Subcutaneous adipose tissue (tissue), 4 donors: Measurements from ENCODE around the gene CMBL. TPM values are rescaled to one million over a fixed set of nuclear protein-coding genes. Genes with fewer than 3 reads are reported as not detected.

Source experiments
- total RNA-seq, 4 donors: library from RNA; depleted of rRNA; stranded (reverse); fragments of >200 nt; gene quantifications; one replicate each; pipeline ENCODE4 v1.1.0, GENCODE V29; 2016
- TF ChIP-seq, protein P1 (sequence below): fragments of 450-650 bp; IDR thresholded peaks from one replicate; pipeline ENCODE4 v1.5.1; 2016; ENCODE audit warnings: low read depth, mild to moderate bottlenecking, control low read depth, antibody characterized with exemption, moderate library complexity

The CMBL gene
- total RNA-seq, 4 donors from 2014 or later: 8.5 to 19.9 (median 14.6) TPM

DNA sequence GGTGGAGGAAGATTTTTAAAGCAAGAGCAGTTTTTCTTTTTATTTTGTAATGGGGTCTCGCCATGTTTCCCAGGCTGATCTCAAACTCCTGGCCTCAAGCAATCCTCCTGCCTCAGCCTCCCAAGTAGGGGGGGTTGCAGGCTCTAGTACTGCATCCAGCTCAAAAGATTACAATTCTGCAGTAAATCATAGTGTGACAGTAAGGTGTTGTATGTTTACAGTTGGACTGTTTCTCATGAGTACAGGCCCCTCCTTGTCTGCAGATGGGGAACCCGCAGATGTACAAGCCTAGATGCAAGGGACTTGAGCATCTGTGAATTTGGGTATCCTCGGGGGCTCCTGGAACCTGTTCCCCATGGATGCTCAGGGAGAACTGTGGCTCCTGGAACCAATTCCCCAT, 54.3 kb downstream of the CMBL start:
- TF ChIP-seq, protein P1, sequence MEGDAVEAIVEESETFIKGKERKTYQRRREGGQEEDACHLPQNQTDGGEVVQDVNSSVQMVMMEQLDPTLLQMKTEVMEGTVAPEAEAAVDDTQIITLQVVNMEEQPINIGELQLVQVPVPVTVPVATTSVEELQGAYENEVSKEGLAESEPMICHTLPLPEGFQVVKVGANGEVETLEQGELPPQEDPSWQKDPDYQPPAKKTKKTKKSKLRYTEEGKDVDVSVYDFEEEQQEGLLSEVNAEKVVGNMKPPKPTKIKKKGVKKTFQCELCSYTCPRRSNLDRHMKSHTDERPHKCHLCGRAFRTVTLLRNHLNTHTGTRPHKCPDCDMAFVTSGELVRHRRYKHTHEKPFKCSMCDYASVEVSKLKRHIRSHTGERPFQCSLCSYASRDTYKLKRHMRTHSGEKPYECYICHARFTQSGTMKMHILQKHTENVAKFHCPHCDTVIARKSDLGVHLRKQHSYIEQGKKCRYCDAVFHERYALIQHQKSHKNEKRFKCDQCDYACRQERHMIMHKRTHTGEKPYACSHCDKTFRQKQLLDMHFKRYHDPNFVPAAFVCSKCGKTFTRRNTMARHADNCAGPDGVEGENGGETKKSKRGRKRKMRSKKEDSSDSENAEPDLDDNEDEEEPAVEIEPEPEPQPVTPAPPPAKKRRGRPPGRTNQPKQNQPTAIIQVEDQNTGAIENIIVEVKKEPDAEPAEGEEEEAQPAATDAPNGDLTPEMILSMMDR: no peak

DNA sequence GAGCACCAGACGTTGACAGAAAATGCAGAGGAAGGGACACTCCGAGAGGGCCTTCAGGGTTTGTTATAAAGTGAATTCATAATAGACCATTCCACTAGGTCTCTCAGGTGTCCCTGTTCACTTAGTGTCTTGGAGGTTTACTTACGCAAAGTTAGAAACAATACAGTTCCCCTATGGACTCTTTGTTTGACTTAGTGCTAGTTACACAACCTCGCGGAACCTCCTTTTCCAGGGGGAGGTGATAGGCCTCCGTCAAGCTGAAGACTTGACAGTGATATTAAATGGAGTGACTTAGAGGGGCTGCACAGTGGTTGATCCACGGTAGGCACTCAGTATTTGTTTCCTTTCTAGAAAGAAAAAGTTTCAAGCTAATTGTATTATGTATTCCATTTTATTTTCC, 56.3 kb downstream of the CMBL start:
- TF ChIP-seq, protein P1: no peak

GRCh38 chr5:10250806-10251276, 56.9 kb downstream of the CMBL start:
- TF ChIP-seq, protein P1: no peak

DNA sequence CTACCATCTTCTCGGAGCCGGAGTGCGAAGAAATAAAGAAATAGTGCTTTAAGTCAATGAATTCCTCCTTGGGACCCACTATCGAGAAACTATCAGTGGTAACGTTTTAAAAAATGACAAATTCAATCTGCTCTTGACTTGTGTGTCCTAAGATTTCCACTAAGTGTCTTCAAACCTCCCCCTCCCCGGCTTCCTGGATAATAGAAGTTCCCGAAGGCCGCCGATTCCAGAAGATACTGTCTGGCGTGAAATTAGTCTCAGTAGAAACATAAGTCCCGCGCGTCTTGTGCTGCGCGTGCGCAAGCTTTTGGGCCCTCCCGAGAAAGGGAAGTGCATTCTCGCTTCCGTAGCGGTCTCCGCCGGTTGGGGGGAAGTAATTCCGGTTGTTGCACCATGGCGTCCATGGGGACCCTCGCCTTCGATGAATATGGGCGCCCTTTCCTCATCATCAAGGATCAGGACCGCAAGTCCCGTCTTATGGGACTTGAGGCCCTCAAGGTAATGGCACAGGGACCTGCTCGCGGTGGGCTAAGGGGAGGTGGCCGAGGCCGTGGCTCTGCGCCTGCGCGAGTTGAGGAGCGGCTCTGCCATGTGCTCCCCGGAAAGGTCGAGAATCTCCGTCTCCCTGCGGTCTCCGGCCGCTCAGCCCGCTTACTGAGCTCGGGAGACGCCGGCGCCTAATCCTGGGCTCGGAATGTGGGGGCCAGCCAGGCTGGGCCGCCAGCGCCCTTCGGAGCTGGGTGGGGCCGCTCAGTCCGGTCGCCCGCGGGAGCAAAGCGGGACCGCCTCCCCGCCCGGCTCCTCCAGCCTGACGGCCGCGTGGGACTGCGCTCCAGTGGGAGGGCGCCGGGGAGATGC, 57.5 kb downstream of the CMBL start, which contains the start of gene CCT5:
TSS of gene CCT5 (plus strand) at position 333 of the 858 bp plus-strand sequence. CDS start at position 394, 61 bp downstream.
- TF ChIP-seq, protein P1: no peak

DNA sequence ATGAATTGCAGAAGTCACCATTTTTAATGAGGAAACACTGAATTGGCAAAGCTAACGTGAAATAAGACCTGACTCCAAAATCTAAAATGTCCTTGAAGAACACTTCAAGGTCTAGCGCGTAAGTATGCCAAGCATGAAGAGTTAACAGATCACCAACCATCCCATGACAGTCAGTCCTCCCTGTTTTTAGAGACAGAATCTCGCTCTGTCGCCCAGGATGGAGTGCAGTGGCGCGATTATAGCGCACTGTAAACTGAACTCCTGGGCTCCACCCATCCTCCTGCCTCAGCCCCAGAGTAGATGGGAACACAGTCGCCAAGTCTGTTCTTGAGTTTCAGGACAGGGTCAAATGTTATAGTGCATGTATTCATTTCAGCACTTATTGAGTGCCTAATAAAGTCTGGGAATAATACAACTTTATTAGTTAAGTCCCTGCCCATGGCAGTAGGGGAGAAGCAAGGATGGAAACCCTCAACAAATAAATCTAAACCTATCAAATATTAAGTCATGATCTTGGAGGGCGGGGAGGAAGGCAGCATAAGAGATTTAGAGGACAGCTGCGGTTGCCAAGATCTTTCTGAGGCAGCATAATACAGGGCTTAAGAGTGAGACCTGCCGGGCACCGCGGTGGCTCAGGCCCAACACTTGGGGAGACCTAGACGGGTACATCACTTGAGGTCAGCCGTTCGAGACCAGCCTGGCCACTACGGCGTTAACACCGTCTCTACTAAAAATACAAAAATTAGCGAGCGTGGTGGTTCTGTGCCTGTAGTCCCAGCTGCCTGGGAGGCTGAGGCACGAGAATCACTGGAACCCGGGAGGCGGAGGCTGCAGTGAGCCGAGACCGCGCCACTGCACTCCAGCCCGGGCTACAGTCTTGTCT, 59.1 kb downstream of the CMBL start:
- TF ChIP-seq, protein P1: no peak

- TF ChIP-seq, protein P1: no peak
These were observed 60.9 kb downstream of the CMBL start for GRCh38 chr5:10246761-10247160.

DNA sequence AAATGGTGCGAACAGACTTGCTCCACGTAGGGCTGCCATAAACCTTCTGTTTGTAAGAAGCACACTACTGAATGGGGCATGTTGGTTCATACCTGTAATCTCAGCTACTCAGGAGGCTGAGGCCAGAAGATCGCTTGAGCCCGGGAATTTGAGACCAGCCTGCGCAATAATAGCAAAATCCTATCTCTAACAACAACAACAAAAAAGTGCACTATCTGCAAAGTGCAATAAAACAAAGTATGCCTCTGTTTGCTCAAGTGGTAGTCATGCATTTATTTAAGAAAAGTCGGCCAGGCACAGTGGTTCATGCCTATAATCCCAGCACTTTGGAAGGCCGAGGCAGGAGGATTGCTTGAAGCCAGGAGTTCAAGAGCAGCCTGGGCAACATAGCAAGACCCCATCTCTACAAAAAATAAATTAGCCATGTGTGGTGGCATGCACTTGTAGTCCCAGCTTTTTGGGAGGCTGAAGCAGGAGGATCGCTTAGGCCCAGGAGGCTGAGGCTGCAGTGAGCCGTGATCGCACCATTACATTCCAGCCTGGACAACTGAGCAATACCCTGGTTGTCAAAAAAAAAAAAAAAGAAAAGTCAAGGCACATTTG, 63.3 kb downstream of the CMBL start:
- TF ChIP-seq, protein P1: no peak
